Activated naive CD4-positive, alpha-beta T cell treated with anti-CD3 and anti-CD28 coated beads, Interleukin-2, amount 50 U/mL, for 24 hours (primary cell): ENCODE data around the gene GNGT2.

Source experiments
- H3K27ac Mint-ChIP-seq: one replicate; pipeline ENCODE4 v1.8.0; 2021; ENCODE audit warnings: mild to moderate bottlenecking, mixed read lengths
- H3K27me3 Mint-ChIP-seq: one replicate; pipeline ENCODE4 v1.8.0; 2021; ENCODE audit warnings: mixed read lengths
- H3K36me3 Mint-ChIP-seq: one replicate; pipeline ENCODE4 v1.8.0; 2021; ENCODE audit warnings: mixed read lengths
- H3K4me1 Mint-ChIP-seq: one replicate; pipeline ENCODE4 v1.8.0; 2021; ENCODE audit warnings: mixed read lengths
- H3K4me3 Mint-ChIP-seq: one replicate; pipeline ENCODE4 v1.8.0; 2021; ENCODE audit warnings: mild to moderate bottlenecking, mixed read lengths
- H3K9me3 Mint-ChIP-seq: one replicate; pipeline ENCODE4 v1.8.0; 2021; ENCODE audit warnings: mixed read lengths

The GNGT2 gene

GRCh38 chr17:49210158-49211029, at the start of gene GNGT2, which contains the start of gene ABI3:
Gene GNGT2 (minus strand): TSS chr17:49210574. CDS start chr17:49207422, 3,152 bp downstream.
Gene ABI3 (plus strand): TSS chr17:49210707. CDS start chr17:49210725, 18 bp downstream.
- Mint-ChIP-seq H3K4me3 (peak within 1 kb of the TSS; percentile 94), H3K4me1 (peaks cover 77% of the 10 kb centered on the region), H3K36me3 (peaks cover 1% of the 10 kb centered on the region), H3K27ac (peak within 1 kb of the TSS; percentile 95), H3K9me3 (no peaks in the 10 kb centered on the region), H3K27me3 (no peaks in the 10 kb centered on the region)

GRCh38 chr17:49259663-49260010, 49.3 kb upstream of the GNGT2 start:
- Mint-ChIP-seq H3K4me1 (peaks cover 17% of the 10 kb centered on the region), H3K4me3 (peak overlapping the region; percentile 86), H3K36me3 (no peaks in the 10 kb centered on the region), H3K9me3 (no peaks in the 10 kb centered on the region), H3K27ac (no peak overlapping the region), H3K27me3 (no peaks in the 10 kb centered on the region)

- H3K9me3 Mint-ChIP-seq = no peaks in the 10 kb centered on the region
- no peak overlapping the region for H3K4me3 Mint-ChIP-seq
- H3K4me1 Mint-ChIP-seq = peaks cover 17% of the 10 kb centered on the region
- H3K27ac Mint-ChIP-seq = no peak overlapping the region
- H3K27me3 Mint-ChIP-seq = no peaks in the 10 kb centered on the region
- H3K36me3 Mint-ChIP-seq = no peaks in the 10 kb centered on the region
Measured at GRCh38 chr17:49258394-49258793, 48.0 kb upstream of the GNGT2 start.

GRCh38 chr17:49255125-49255524, 44.8 kb upstream of the GNGT2 start:
- H3K36me3 Mint-ChIP-seq = no peaks in the 10 kb centered on the region
- H3K27ac Mint-ChIP-seq = no peak overlapping the region
- H3K4me3 Mint-ChIP-seq = no peak overlapping the region
- no peaks in the 10 kb centered on the region for H3K27me3 Mint-ChIP-seq
- peaks cover 9% of the 10 kb centered on the region for H3K4me1 Mint-ChIP-seq
- H3K9me3 Mint-ChIP-seq = no peaks in the 10 kb centered on the region

DNA sequence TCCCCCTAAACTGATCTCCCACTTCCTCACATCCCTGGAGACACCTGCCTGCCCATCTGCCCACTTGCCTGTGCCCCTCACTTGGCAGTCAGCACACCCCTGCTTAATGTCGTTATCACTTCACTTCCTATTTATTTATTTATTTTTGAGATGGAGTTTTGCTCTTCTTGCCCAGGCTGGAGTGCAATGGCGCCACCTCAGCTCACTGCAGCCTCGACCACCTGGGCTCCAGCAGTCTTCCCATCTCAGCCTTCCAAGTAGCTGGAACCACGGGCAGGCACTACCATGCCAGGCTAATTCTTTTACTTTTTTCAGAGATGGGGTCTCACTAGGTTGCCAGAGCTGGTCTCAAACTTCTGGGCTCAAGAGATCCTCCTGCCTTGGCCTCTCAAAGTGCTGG, 43.7 kb upstream of the GNGT2 start:
- Mint-ChIP-seq H3K36me3 (no peaks in the 10 kb centered on the region), H3K4me1 (no peaks in the 10 kb centered on the region), H3K27ac (no peak overlapping the region), H3K27me3 (no peaks in the 10 kb centered on the region), H3K9me3 (no peaks in the 10 kb centered on the region), H3K4me3 (no peak overlapping the region)

- Mint-ChIP-seq H3K27me3 (no peaks in the 10 kb centered on the region), H3K4me3 (no peak overlapping the region), H3K36me3 (no peaks in the 10 kb centered on the region), H3K9me3 (no peaks in the 10 kb centered on the region), H3K4me1 (no peaks in the 10 kb centered on the region), H3K27ac (no peak overlapping the region)
Measured at GRCh38 chr17:49252148-49252695, 41.8 kb upstream of the GNGT2 start.

DNA sequence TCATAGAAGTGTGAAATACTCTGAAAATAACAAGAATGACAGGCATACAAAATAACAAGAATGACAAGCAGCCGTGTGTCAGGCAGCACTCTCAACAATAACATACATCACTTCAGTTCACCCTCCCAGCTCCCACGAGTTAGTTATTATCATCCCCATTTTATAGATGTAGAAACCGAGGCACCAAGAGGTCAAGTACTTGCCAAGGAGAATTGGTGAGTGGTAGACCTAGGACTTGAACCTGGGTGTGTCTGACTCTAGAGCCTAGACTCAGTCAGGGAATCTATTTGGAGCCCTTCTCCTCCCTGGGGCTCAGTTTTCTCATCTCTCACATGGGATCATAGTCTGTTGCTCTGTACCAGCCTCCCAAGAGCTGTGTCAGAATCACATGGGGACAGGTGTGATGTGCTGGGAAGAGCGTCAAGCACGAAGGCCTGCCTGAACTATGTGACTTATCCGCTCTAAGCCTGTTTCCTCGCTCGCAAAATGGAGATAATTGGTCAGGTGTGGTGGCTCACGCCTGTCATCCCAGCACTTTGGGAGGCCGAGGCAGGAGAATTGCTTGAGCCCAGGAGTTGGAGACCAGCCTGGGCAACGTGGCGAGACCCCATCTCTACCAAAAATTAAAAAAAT, 39.6 kb upstream of the GNGT2 start:
- no peaks in the 10 kb centered on the region for H3K9me3 Mint-ChIP-seq

DNA sequence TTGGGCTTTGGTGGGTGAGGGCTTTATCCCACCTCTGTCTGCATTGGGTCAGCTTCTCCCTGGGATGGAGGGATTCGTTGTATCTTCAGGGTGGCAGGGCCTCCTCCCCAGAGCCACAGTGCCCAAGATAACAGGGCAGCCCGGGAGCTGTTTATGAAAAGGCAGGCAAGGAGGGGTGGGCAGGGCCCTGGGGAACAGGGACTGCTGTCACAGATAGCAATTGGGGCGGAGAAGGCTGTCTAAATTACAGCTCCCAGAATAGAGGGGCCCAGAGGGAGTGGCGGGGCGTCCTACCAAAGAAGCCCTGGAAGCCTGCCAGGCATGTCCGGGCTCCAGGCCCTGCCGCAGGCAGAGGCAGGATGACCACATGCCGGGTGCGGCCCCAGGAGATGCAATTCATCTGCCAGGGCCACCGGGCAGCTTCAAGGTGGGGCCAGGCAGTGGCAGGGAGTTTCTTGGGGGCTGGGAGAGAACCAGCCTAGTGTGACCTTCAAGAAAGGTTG, 39.0 kb upstream of the GNGT2 start:
- no peaks in the 10 kb centered on the region for H3K36me3 Mint-ChIP-seq
- H3K9me3 Mint-ChIP-seq = no peaks in the 10 kb centered on the region
- H3K27me3 Mint-ChIP-seq = no peaks in the 10 kb centered on the region
- no peak overlapping the region for H3K27ac Mint-ChIP-seq
- H3K4me1 Mint-ChIP-seq = no peaks in the 10 kb centered on the region
- H3K4me3 Mint-ChIP-seq = no peak overlapping the region

More for the DNA sequence above, 39.6 kb upstream of the GNGT2 start:
- Mint-ChIP-seq H3K4me3 (no peak overlapping the region), H3K27ac (no peak overlapping the region), H3K27me3 (no peaks in the 10 kb centered on the region), H3K36me3 (no peaks in the 10 kb centered on the region), H3K4me1 (no peaks in the 10 kb centered on the region)

GRCh38 chr17:49247944-49248343, 37.6 kb upstream of the GNGT2 start:
- H3K27ac Mint-ChIP-seq = peak overlapping the region; percentile 5
- H3K36me3 Mint-ChIP-seq = no peaks in the 10 kb centered on the region
- no peaks in the 10 kb centered on the region for H3K9me3 Mint-ChIP-seq
- no peaks in the 10 kb centered on the region for H3K27me3 Mint-ChIP-seq
- H3K4me1 Mint-ChIP-seq = no peaks in the 10 kb centered on the region
- H3K4me3 Mint-ChIP-seq = no peak overlapping the region

DNA sequence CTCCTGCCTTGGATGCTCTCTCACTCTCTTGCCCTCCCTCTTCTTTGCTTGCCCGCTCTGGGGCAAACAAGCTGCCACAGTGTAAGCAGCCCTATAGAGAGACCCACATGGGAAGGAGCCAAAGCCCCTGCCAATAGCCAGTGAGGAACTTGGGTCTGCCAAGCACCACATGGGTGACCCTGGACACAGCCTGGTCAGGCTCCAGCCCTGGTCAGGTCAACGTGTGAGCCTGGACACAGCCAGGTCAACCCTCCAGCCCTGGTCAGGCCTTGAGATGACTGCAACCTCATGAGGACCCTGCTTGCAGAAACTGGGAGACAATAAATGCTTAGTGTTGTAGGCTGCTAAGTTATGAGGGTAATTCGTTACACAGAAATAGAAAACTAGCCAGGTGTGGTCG, 34.5 kb upstream of the GNGT2 start:
- no peaks in the 10 kb centered on the region for H3K9me3 Mint-ChIP-seq
- H3K4me1 Mint-ChIP-seq = no peaks in the 10 kb centered on the region
- H3K27ac Mint-ChIP-seq = no peak overlapping the region
- H3K4me3 Mint-ChIP-seq = no peak overlapping the region
- H3K27me3 Mint-ChIP-seq = no peaks in the 10 kb centered on the region
- no peaks in the 10 kb centered on the region for H3K36me3 Mint-ChIP-seq

DNA sequence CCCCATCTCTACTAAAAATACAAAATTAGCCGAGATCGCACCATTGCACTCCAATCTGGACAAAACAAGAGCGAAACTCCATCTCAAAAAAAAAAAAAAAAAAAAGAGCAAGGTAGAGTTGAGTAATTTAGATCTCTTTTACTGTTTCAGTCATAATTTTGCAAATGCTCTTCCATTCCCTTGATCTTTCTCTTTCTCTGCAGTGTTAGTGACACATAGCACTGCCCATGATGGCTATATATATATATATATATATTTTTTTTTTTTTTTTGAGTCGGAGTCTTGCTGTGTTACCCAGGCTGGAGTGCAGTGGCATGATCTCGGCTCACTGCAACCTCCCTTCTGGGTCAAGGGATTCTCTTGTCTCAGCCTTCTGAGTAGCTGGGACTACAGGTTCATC, 32.4 kb upstream of the GNGT2 start:
- Mint-ChIP-seq H3K4me3 (no peak overlapping the region), H3K27ac (no peak overlapping the region), H3K9me3 (no peaks in the 10 kb centered on the region), H3K4me1 (no peaks in the 10 kb centered on the region), H3K36me3 (no peaks in the 10 kb centered on the region), H3K27me3 (no peaks in the 10 kb centered on the region)

DNA sequence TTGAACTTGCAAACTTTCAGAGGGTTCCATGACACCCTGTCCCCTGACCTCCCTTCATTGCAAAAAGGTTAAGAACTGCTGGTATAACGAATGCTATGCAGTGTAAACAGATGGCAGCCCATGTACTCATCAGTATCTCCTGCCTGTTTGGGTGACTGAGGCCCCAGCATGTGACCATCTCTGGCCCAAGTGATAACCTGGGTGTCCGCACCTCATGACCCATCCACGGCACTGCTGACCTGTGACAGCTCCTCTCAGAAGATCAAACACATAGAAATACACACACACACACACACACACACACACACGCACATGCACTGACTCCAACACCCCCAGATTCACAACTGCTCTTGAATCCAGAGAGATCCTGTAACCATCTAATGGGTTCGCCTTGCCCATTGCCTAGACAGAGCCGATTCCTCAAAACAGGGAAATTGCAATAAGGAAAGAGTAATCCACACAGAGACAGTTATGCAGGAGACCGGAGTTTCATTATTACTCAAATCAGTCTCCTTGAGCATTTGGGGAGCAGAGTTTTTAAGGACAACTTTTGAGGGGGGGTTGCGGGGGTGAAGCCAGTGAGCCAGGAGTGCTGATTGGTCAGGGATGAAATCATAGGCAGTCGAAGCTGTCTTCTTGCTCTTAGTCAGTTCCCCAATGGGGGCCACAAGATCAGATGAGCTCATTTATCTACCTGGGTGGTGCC, 31.5 kb upstream of the GNGT2 start:
- Mint-ChIP-seq H3K36me3 (no peaks in the 10 kb centered on the region), H3K27ac (no peak overlapping the region), H3K9me3 (no peaks in the 10 kb centered on the region), H3K4me3 (no peak overlapping the region), H3K27me3 (no peaks in the 10 kb centered on the region), H3K4me1 (no peaks in the 10 kb centered on the region)

DNA sequence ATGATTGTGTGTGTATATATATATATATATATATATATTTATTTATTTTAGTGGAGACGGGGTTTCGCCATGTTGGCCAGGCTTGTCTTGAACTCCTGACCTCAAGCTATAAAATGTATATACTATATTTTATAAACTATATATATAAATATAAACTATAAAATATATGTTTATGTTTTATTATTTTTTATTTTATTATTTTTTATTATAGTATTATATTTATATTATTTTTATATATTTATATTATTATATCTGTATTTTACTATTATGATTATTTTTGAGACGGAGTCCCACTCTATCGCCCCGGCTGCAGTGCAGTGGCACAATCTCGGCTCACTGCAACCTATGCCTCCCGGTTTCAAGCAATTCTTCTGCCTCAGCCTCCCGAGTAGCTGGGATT, 30.7 kb upstream of the GNGT2 start:
- no peaks in the 10 kb centered on the region for H3K4me1 Mint-ChIP-seq
- H3K9me3 Mint-ChIP-seq = no peaks in the 10 kb centered on the region
- no peaks in the 10 kb centered on the region for H3K36me3 Mint-ChIP-seq
- no peak overlapping the region for H3K27ac Mint-ChIP-seq
- H3K27me3 Mint-ChIP-seq = no peaks in the 10 kb centered on the region
- no peak overlapping the region for H3K4me3 Mint-ChIP-seq

- H3K4me3 Mint-ChIP-seq = no peak overlapping the region
- H3K27ac Mint-ChIP-seq = no peak overlapping the region
- H3K36me3 Mint-ChIP-seq = no peaks in the 10 kb centered on the region
- no peaks in the 10 kb centered on the region for H3K9me3 Mint-ChIP-seq
- H3K27me3 Mint-ChIP-seq = no peaks in the 10 kb centered on the region
- no peaks in the 10 kb centered on the region for H3K4me1 Mint-ChIP-seq
Measured at GRCh38 chr17:49240619-49241018, 30.2 kb upstream of the GNGT2 start.

- Mint-ChIP-seq H3K27ac (no peak overlapping the region), H3K4me3 (no peak overlapping the region)
Measured at GRCh38 chr17:49239963-49240362, 29.6 kb upstream of the GNGT2 start.

More at GRCh38 chr17:49239963-49240362, 29.6 kb upstream of the GNGT2 start:
- no peaks in the 10 kb centered on the region for H3K36me3 Mint-ChIP-seq
- H3K27me3 Mint-ChIP-seq = no peaks in the 10 kb centered on the region
- H3K4me1 Mint-ChIP-seq = no peaks in the 10 kb centered on the region
- no peaks in the 10 kb centered on the region for H3K9me3 Mint-ChIP-seq
